Fibroblast of skin of left quadriceps (primary cell): Measurements from ENCODE around the gene TMTC2.

ENCODE experiments used
- DNase-seq, 2 experiments: peaks; one replicate each; pipeline ENCODE4 v3.0.0-alpha.2; 2013; ENCODE audit warnings: low read depth in 2 of 2

Gene TMTC2

DNA sequence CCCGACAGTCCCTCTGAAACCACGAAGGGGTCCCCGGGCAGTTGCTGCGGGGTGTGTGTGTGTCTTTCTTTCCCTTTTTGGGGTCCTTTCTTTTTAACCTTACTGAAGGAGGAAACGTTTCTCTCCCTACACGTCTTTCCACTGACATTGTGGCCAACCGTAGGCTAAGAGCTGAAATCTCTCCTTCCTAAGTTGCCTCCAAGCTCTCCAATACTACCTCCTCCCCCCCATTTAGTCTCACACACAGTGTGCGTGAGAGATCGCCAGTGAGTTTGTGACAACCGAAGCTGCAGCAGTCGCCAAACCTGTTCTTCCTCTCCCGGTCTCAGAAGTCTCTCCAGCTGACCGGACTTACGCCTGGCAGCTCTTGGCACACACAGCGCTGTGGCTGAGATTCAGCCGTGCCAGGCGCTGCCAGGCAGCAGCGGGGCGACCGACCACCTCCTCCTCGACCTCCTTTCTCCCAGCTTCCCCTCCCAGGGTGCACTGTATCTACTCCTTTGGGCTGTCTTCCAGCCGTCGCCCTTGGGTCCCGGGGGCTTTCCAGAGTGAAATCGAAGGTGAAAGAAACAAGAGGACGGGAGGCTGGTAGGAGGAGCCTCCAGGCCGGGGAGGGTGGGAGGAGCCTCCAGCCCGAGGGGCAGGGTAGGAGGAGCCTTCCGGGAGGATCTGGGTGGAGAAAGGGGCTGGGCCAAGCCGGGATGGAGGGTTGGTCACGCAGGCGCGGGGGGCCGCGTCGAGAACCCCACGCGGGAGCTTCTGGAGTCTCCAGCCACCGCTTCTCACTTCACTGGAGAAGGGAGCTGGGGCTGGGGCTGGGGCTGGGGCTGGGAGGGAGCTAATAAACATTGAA, at the start of gene TMTC2:
Gene TMTC2 (plus strand): TSS at position 739 of the 853 bp plus-strand sequence.
- peak; percentile 72 to 78 for DNase-seq

DNA sequence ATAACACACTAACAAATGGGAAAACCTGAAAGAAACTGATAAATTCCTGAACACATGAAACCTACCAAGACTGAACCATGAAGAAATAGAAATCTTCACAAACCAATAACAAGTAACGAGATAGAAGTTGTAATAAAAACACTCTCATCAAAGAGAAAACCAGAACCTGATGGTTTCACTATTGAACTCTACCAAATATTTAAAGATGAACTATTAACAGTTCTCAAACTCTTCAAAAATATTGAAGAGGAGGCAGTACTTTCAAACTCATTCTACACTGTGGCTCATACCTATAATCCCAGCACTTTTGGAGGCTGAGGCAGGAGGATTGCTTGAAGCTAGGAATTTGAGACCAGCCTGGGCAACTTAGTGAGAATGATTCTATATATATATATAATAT, 48.4 kb upstream of the TMTC2 start:
- no peak for DNase-seq

DNA sequence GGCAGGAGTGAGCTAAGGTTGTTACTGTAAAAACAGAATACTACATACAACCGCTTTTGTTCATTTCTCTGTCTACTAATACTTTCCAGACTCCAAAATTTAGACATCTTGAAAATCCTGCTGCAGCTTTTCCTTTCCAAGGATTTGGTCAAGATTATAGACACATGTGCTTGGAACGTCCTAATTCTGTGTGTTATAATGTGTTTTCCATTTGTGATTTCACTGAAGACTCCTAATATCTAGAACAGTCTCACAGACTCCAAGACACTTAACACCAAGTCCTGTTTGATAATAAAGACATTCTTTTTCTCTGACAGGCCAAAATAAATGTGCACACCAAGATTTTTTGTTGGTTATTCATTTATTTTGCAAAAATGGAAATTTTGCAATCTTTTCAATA, 41.8 kb upstream of the TMTC2 start:
- no peak for DNase-seq

DNA sequence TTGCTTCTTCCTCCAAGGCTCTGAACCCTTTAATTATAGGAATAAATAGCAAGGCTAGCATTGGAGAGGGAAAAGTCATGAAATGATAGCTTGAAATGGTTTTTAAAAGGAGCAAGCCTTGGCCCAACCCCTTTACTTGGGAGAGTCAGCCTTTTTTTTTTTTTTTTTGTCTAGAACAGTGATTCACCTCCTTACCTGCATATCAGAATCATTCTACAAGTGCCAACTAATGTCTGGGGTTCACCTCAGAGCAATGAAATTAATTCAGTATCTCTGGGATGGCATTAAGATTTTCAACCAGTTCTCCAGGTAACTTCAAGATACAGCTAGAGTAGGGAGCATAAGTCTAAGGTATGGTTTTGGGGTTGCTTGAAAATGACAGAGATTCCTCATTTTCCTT, 41.3 kb upstream of the TMTC2 start:
- DNase-seq = no peak

DNA sequence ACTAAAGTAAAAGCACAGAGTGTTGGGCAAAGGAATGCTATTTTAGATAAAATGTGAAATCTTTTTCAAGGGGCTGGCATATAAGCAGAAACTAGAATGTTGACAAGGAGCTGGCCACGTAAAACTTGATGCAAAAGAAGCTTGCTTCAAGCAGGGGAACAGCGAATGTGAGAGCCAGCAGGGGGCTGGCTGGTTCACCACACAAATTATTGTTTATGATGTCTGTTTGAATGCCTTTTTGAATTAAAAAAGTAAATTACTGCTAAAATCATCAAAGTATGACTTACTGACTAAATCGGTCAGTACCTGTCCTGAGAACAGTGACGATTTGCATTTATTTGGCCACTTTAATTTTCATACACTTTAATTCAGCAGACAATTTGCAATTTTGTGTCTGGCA, 38.9 kb upstream of the TMTC2 start:
- no peak for DNase-seq

DNA sequence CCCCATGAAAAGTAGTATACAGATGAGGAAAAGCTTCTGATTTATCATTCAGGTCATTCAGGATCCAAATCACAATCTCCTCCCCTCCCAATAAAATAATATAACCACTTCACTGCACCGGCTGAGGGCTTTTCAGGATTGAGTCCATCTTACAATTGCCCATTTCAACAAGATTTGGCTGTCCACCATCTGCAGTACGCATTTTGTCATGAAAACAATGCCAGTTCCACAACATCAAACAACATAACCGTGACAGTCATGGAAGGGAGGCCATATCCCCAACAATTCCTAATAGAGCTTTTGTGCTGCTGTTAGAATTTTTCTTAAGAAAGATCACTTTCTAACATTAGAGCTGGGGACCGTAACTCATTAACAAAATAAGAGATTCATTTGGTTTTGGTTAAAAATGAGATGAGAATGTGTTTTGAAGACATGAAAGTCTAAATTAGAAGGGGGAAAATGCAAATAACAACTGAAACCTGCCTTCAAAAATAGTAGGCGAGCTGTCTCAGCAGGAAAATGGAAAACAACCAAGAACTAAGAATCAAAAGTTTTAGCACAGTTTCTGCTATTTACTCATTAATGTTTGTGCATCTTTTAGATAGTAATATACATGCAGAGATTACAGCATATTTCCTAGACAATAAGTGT, 38.3 kb upstream of the TMTC2 start:
- DNase-seq = no peak

DNA sequence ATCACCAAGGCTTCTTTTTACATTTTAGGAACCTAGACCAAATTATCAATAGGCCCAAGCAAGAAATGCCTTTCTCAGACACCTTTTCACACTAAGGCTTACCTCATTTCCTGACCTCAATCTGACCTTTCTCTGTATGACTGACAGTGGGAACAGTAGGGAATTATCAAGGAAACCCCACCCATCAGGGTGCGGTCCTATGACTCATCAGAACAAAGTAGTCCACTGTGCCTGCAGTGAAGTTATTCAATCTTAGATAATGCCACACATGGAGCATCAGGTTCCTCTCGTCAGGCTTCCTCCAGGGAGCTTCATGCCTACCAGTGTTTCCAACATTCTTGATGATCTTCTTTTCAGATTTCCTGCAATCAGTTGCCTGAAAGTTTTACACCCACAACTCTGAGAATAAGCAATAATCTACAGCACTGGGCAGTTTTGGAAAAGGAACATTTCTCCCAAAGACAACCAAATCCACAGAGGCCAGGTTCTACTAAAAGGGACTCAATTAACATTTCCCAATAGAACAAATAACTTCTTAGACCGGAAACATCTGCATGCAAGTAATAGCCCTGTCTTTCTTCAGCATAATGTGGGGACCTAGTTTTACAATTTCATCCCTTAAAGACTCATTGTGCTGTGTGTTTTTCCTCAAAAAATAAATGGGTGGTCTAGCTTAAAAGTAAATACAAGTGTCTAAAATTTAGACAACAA, 35.9 kb upstream of the TMTC2 start:
- DNase-seq = no peak

DNA sequence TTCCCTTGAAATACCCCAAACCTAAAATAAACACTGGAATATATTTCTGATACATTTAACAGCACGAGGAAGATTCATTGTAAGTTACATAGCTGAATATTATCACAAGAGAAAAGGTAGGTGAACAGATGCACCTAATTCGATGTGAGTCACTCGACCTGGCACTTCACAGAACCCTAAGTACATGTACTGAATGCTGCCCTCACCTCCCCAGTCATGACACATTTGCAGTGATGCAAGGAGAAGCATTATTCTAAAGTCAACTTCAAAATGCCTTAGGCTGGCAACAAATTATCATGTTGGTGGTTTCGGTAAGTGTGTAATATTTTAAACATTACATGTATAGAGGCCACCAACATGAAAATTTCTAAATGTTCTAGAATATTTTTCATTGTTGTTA, 35.2 kb upstream of the TMTC2 start:
- DNase-seq = no peak

DNA sequence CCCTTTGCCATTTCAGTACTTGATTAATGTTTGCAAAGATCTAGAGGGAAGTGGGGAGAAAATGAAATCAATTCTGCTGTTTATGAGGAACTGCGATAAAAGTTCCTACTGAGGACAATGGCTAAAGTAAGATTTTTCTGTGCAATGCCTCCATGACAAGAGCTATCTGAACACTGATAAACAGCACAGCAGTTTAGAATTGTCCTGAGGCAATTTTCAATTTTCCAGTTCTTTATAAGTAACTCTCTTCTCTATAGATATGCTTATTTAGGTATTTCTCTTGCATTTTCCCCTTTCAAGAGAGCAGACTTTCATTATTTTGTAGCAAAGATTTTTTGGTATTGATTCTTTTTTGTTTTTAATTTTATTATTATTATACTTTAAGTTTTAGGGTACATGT, 34.6 kb upstream of the TMTC2 start:
- no peak for DNase-seq

DNA sequence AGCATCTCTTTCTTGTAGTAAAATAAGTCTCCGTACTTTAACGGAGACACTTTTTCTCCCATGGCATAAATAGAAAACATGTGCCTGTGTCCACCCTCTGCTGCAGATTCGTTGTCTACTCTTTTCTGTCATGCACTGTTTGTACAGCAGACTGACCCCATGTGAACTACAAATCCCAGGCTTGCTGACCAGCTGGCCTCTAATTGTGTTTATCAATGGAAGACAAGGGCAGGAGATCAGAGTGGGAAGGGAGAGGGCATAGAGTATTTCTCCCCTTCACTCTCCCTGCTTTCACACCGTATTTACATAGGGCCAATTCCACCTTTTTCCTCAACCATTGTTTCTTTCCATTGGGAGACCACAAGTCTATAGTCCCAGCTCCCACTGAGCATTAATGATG, 31.0 kb upstream of the TMTC2 start:
- no peak for DNase-seq

DNA sequence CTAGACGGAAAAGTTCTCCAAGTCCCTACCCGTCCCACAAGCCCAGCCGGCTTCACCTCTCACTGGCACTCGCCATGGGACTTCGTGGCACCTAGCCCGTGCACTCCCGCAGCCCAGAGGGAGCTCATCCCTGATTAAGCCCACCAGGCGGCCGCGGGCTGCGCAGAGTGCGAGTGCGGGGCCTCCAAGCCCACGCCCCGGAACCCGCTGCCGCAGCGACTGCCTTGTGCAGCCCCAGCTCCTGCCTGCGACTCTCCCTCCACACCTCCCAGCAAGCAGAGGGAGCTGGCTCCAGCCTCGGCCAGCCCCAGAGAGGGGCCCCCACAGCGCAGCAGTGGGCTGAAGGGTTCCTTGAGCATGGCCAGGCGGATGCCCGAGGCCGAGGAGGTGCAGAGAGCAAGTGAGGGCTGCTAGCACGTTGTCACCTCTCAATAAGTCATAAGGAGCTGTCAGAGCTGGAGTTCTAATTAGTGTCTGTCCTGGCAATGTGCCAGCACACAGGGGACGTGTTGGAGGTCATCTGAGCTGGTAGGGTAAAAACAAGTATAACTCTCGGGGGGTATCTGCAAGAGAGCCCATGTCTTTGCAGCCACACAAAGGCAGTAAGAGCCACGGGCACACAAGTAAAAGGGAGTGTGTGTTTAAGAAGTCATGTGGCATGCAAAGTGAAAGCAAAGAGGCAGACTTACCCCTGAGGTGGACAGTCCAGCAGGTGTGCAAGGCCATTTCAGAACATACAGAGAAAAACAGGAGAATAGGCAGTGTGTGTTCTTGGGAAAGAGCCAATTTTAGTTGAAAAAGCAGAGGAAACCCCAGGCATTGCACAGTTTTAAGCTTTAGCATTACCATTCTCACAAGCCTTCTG, 27.1 kb upstream of the TMTC2 start:
- no peak for DNase-seq

DNA sequence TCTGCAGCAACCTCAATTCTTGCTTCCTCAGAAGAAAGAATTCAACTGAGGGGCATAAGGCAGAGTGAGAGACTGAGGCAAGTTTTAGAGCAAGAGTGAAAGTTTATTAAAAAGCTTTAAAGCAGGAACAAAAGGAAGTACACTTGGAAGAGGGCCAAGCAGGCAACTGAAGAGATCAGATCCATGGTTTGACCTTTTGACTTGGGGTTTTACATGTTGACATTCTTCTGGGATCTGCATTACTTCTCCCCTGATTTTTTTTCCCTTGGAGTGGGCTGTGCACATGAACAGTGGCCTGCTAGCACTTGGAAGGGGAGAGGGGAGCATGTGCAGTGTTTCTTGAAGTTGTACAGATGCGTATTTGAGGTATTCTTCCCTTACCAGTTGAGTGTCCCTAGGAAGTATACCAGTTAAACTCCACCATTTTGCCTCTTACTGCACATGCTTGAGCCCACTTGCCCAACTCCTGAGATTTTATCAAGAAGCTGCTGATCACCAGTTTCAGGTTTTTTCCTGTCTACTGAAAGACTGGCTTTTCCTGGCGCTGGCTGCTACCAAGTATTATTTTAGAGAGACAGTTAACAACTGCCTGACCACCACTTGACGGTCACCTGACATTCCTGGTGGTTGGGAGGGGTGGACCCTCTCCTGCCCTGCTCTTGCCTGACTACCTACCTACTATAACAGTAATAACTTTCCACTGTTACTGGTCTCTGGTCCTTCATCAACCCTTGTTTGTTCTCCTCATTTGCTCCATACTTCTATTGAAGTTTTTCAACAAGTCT, 26.0 kb upstream of the TMTC2 start:
- no peak for DNase-seq

DNA sequence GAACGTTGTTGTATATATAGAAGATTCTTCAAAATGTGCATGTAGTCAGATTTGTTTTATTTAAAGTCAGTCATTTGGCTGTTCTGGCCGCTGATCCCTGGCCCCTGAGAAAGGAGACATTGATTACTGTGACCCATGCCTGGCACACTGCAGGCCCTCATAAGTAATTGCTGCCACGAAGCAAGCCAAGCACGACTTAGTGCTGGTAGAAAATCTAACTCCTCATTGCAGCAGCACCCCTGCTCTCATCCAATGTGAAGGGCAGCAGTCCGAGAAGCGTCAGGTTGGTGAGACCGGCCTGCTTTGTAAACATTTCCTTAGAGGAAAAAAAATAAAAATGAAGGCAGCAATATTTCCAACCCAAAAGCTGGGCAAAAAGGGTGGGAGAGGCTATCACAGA, 22.8 kb upstream of the TMTC2 start:
- no peak for DNase-seq

DNA sequence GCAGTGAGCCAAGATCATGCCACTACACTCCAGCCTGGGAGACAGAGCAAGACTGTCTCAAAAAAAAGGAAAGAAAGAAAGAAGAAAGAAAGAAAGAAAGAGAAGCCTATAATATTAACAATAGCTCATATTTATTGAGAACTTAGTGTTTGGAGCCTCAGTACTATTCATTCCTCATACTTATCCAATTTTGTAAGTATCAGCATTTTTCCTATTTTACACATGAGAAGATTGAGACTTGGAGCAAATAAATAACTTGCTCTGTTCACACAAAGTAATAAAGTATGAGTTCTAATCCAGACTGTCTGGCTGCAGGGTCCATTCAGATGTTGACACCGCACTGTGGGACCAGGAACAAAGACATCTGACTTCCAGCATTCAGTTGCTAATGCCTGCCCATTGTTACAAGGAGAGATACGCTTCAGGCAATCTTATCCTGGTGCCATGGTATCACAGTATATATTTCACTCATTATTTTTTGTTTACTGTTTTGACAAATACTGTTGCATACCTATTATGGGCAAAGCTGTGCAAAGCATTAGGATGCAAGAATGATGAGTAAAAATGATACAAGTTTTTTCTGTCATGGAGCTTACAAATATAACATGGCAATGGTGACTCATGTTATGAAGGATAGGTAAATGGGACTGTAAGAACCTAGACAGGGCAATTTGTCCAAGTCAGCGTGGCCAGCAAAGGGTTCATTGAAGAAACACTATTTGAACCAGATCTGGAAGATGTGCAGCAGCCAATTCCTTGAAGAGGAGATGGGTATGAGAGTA, 21.4 kb upstream of the TMTC2 start:
- DNase-seq = no peak

DNA sequence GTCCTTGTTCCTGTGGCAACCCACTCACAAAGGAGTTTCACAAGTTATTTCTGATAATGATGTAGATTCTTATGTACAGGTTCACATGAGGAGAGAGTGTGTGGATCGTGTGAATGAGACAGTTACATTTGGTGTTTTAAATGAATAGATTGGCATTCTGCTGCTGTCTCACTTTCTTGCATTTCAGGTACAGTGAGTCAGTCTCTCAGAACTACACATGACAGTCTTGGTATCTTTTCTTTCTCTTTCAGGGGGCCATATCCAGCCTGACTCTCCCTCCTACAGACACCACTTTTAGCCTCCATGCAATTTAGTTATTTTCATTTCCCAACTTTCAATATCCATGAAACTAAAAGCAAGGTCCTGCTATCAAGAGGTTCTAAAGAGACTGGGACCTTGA, 19.9 kb upstream of the TMTC2 start:
- no peak for DNase-seq

DNA sequence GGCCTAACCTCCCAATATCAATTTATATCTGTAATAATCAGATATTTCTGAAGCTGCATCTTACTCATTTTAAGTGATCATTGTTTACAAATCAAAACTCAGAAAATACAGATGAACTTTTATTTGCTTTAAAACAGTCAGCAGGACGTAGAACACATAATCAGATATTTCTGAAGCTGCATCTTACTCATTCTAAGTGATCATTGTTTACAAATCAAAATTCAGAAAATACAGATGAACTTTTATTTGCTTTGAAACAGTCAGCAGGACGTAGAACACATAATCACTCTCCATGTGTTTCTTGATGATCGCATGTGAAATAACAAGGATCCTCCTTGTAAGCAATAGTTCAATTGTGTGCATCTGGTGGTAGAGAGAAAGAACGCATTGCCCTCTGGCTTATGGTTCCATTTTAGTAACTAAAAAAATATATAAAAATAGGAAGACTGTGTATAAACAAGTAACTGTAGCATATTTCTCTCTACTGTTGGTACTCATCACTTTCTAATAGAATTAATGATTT, 15.0 kb upstream of the TMTC2 start:
- DNase-seq = no peak

DNA sequence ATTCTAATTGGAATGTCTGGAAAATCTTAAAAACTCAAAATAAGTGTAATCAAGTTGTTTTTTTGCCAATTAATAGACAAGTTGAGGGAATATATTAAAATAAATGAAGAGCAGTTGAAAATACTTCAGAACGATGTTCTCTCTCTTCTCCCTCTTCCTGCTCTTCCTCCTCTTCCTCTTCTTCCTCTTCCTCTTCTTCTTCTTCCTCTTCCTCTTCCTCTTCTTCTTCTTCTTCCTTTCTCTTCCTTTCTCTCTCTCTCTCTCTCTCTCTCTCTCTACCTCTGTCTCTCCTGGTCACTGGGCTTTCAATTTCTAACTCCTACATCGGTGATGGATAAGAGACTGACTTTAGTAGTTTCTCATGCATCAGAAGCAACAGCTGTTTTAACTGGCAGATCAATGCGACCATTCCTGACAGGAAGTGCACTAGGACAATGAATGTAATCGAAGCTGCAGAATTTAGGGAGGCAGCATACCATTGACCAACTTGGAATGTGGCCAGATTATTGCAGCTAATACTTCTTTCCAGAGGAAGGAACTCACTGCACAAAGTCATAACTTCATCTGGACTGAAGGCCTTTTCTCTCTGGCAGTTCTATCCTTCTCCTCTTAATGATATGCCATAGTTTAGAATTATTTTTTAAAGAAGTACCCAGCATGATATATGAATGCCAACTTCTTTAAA, 13.8 kb upstream of the TMTC2 start:
- DNase-seq = no peak

DNA sequence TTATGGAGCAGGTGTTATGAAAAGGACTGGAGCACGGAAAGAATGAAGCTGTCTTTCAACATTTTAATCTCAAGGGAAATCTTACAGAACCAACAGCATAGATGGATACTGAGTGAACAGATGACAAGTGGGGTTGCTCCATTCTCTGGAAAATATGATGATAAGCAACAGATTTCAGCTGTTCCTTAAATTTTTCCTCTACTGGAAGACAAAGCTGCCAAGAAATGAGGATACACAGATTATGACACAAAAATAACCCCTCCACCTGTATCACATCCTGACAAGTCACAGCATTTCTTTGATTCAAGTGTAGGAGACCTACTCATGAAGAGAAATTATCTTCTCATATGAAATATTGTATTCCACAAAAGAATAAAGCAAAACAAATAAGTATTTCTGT, 13.0 kb upstream of the TMTC2 start:
- DNase-seq = no peak

DNA sequence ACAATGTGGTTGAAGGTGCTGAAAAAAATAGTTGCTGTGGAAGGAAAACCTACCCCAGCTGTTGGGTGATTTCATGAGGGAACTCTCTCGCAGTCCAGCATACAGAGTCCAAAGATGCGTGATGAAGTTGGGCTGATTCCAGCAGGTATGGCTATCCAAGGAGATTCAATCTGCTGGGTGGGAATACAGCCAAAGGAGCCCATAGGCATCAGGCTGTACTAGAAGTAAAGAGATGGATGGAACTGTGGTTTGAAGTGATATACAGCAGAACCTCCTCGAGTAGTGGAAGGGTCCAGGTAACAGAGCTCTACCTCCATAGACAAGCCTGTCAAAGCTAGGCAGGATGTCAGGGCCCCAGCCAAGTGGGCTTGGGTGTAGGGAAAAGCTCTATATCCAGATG, 11.5 kb upstream of the TMTC2 start:
- no peak for DNase-seq
